ENCODE data around the gene UPK1B.
A peak's percentile ranks its signal among the peaks of the same experiment; 100 is the strongest.
"Not testable (repeated sequence)": the region's sequence is repeated elsewhere in the genome, so short reads cannot be mapped to it uniquely, and the experiment has no call there.

The UPK1B gene

GRCh38 chr3:119227070-119227850 is 53.9 kb downstream of the UPK1B start:
- DNase-seq = no peak

DNA sequence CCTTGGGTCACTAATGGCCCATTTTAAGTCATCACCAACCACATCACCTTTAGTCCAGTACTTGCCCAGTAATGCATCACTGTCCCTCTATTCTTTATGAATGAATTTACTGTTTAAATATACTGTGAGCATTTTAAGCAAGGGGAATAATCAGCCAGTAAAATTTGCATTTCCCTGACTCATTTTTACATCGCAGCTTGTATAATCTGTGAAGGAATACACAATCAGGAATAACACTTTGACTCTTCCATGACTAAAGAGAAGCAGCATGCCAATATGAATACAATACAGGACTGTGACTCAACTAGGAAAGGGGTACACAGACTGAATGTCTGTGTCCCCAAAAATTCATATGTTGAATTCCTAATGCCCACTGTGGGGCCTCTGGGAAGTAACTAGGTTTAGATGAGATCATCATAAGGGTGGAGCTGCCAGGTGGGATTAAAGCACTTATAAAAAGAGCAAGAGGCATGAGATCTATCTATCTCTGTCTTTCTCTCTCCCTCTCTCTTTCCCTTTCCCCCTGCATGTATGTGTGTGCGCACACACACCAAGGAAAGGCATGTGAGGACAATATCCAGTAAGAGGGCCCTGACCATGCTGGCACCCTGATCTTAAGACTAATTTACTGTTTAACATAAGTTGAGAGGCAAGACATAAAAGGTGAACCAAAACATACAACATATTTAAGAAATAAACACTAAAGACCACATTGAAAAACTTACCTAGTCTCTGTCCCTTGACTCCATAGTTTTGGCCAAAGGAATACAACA is 55.2 kb downstream of the UPK1B start:
- no peak for DNase-seq

DNA sequence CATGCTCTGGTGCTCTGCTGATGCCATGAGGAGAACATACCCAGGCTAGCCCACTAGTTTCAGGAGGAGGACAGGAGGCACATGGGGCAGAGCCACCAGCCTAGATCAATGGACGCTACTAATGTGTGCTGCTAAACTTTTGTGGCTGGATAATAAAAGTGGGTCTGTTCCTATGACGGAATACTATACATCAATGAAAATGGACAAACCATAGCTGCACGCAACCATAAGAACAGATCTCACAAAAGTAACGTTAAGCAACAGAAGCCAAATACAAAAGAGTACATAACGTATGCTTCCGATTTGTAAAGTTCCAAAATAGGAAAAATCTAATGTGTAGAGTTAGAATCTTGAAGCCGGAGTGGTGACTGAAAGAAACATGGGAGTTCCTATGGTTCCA is 55.8 kb downstream of the UPK1B start:
- no peak for DNase-seq

- DNase-seq = no peak
Measured at GRCh38 chr3:119230071-119230470, 56.7 kb downstream of the UPK1B start.

DNA sequence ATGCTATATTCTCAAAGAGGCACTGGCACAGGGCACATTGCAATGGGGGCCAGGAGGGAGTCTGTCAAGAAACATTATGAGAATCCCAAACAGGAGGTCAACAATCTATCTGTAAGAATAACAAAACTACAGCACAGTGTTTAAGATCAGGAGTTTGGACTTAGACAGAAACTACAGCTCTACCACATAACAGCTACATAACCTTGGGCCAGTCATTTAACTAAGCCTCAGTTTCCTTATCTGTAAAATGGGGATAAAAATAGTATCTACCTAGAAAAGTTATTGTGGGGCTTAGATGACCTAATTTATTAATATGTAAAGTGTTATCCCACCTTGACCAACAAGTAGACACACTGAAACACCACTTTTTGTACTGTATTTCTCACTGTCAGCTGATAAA is 57.3 kb downstream of the UPK1B start:
- no peak for DNase-seq

DNA sequence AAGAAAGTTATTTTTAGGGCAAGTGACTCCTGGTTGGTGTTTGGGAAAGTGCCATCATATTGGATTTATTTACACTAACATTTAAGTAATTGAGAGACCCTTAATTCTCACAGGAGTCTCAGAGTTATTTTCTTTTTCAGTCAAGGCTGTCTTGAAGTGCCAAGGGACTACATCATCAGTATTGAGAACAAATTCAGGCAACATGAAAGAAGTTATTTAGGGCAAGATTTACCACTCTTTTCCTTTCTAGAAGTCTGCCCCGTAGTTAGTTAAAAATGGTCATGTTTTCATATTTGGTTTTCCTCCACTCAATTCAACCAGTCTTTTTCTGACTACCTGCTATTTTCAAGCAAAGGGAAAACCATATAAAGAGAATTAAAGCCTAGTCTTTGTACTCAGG is 61.2 kb downstream of the UPK1B start:
- no peak for DNase-seq

DNA sequence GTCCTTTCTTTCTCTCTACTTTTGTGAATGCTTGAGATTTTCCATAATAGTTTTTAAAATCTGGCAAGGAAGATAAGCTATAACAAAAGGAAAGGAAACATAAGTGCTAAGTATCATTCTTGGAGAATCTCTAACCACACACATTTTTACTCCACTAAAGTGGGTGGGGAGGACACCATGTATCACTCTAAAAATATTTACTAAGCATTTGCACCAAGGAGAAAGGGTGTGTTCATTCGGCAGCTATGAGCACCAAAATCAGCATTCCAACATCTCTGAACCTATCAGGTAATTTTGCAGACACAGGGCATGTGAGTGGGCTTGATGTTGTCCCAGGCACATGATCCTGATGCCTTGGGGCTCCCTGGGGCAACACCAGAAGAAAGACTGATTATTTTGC is 61.8 kb downstream of the UPK1B start:
- DNase-seq = no peak

- DNase-seq = peak; percentile 23
Measured at GRCh38 chr3:119236756-119237155, 63.4 kb downstream of the UPK1B start.

GRCh38 chr3:119237299-119237698 is 63.9 kb downstream of the UPK1B start:
- no peak for DNase-seq

DNA sequence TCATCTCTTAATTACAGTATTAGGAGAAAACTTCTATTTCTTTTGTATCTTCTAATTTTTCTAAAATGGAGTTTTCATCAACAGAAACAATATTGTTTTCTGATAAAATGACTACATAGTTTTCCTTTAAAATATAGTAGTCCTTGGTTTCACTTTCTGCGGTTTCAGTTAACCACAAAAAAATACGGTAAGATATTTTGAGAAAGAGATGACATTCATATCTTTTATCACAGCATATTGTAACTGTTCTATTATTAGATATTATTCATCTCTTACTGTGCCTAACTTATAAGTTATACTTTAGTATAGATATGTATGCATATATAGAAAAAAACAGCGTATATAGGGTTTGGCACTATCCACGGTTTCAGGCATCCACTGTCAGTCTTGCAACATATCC is 65.0 kb downstream of the UPK1B start:
- no peak for DNase-seq

GRCh38 chr3:119239206-119239820 is 65.9 kb downstream of the UPK1B start:
- no peak for DNase-seq

DNA sequence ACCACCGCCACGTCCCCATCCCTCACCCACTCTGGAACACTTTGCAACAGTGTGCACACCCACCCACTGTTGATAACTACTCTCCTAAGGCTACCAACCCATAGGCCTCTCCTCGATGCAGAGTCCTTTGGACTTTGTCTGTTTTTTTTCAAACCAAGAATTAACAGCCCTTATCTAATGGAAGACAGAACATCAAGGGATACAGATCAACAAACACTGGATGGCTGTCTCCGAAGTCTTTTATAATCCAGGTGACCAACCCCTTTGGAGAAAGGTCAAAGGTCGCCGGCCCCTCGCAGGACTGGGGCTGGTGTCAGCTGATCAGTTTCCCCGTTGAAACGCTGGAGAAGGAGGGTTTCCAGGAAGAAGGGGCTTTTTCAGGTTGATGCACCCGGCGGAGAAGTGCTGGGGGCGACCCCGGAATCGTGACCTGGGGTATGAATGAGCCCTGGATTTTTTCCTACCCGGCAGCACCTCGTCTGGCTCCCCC is 66.7 kb downstream of the UPK1B start:
- no peak for DNase-seq

- peak; percentile 65 for DNase-seq
Measured at GRCh38 chr3:119240591-119241434, 67.4 kb downstream of the UPK1B start, which contains the start of gene B4GALT4. B4GALT4 (minus strand) TSS chr3:119240878; CDS start chr3:119230099, 10,779 bp downstream.

DNA sequence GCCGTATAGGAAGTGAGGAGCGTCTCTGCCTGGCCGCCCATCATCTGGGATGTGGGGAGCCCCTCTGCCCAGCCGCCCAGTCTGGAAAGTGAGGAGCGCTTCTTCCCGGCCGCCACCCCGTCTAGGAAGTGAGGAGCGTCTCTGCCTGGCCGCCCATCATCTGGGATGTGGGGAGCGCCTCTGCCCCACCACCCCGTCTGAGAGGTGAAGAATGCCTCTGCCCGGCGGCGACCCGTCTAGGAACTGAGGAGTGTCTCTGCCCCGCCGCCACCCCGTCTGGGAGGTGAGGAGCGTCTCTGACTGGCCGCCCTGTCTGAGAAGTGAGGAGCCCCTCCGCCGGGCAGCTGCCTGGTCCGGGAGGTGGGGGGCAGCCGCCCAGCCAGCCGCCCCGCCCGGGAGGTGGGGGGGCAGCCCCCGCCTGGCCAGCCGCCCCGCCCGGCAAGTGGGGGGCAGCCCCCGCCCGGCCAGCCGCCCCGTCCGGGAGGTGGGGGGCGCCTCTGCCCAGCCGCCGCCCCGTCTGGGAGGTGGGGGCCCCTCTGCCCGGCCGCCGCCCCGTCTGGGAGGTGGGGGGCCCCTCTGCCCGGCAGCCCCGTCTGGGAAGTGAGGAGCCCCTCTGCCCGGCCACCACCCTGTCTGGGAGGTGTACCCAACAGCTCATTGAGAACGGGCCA is 69.1 kb downstream of the UPK1B start:
- DNase-seq = not testable (repeated sequence)

DNA sequence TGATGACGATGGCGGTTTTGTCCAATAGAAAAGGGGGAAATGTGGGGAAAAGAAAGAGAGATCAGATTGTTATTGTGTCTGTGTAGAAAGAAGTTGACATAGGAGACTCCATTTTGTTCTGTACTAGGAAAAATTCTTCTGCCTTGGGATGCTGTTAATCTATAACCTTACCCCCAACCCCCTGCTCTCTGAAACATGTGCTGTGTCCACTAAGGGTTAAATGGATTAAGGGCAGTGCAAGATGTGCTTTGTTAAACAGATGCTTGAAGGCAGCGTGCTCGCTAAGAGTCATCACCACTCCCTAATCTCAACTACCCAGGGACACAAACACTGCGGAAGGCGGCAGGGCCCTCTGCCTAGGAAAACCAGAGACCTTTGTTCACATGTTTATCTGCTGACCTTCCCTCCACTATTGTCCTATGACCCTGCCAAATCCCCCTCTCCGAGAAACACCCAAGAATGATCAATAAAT is 69.7 kb downstream of the UPK1B start:
- not testable (repeated sequence) for DNase-seq

GRCh38 chr3:119243712-119244111 is 70.3 kb downstream of the UPK1B start:
- no peak for DNase-seq

DNA sequence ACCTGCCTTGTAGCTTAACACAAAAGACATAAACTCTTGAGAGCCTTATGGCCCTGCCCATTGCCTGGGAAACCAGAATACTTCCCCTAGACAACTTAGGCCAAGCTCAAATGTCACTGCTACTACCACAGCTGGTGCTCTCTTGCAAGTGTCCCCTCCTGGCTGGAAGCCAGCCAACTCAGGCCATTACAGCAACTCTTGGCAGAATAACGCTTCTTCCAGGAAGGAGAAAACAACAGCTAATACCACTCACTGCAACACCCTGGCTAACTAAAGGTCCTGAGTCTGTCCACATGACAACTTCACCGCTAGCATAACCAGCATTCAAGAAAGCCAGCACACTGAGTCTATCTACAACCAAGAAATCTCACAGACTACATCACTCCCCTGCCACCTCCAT is 72.4 kb downstream of the UPK1B start:
- no peak for DNase-seq
